ENCODE measurements around the gene ZNF516. TPM values are rescaled to one million over a fixed set of nuclear protein-coding genes. Genes with fewer than 3 reads are reported as not detected.
A peak's percentile ranks its signal among the peaks of the same experiment; 100 is the strongest.

ZNF516 gene
- total RNA-seq, 1 donor from 2014 or later, result 11.5 TPM

DNA sequence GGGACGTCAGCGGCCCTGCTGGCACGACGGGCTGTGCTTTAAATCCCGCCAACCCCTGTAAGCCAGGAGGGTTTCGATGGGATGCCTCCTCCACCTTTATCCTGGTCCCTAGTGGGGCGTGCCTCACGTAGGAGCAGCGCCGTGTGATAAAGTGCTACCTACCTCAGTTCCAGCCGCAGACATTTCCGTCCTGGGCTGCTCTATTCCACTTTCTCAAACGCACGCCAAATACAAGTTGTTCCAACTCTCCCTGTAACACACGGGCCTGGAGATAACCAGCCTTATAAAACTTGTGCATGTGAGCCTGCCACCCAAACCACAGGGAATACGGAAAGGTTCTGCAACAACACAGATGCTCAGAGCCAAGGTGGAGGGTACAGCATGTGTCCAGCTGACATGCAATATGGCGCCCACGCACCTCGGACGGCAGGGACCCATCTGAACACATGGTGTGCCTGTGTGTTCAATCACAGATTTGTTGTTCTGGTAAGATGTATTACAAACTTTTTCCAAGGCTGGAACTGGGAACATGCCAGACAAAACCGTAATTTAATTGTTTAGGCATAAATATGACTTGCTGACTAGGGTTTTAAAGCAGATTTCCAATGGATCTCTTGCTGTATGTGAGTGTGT, 47.7 kb downstream of the ZNF516 start:
- Histone ChIP-seq H3K36me3 (peaks cover 7% of the 10 kb centered on the region), H3K4me1 (peaks cover 82% of the 10 kb centered on the region), H3K27ac (replicated peaks) (no peak overlapping the region), H3K9me3 (replicated peaks) (no peaks in the 10 kb centered on the region), H3K27me3 (ENCODE audit: low read depth) (no peaks in the 10 kb centered on the region), H3K4me3 (no peak overlapping the region)
- no peak for DNase-seq
- no peak for TF ChIP-seq CTCF (IDR thresholded peaks at IDR 0.05; ENCODE audit: borderline replicate concordance)
- intact Hi-C loops (cut with micrococcal nuclease), result no loop called here

GRCh38 chr18:76446321-76447257, 48.5 kb downstream of the ZNF516 start:
- Histone ChIP-seq H3K4me1 (peaks cover 74% of the 10 kb centered on the region), H3K4me3 (no peak overlapping the region), H3K27ac (replicated peaks) (peak overlapping the region; percentile 23), H3K36me3 (peaks cover 15% of the 10 kb centered on the region), H3K27me3 (ENCODE audit: low read depth) (no peaks in the 10 kb centered on the region), H3K9me3 (replicated peaks) (no peaks in the 10 kb centered on the region)
- intact Hi-C loops (cut with micrococcal nuclease), result no loop called here
- no peak for DNase-seq
- TF ChIP-seq CTCF (IDR thresholded peaks at IDR 0.05; ENCODE audit: borderline replicate concordance), result no peak

- intact Hi-C loops (cut with micrococcal nuclease), result no loop called here
- H3K27me3 ChIP-seq (ENCODE audit: low read depth), result no peaks in the 10 kb centered on the region
- no peak for DNase-seq
- no peak for TF ChIP-seq CTCF (IDR thresholded peaks at IDR 0.05; ENCODE audit: borderline replicate concordance)
- peak overlapping the region; percentile 30 for H3K27ac ChIP-seq (replicated peaks)
- peaks cover 66% of the 10 kb centered on the region for H3K4me1 ChIP-seq
- no peaks in the 10 kb centered on the region for H3K9me3 ChIP-seq (replicated peaks)
- peaks cover 23% of the 10 kb centered on the region for H3K36me3 ChIP-seq
- H3K4me3 ChIP-seq, result no peak overlapping the region
These were observed 49.3 kb downstream of the ZNF516 start for GRCh38 chr18:76445741-76446232.

- intact Hi-C loops (cut with micrococcal nuclease), result no loop called here
- Histone ChIP-seq H3K9me3 (replicated peaks) (no peaks in the 10 kb centered on the region), H3K27ac (replicated peaks) (peak overlapping the region; percentile 30), H3K36me3 (peaks cover 28% of the 10 kb centered on the region), H3K4me1 (peaks cover 61% of the 10 kb centered on the region), H3K27me3 (ENCODE audit: low read depth) (no peaks in the 10 kb centered on the region), H3K4me3 (no peak overlapping the region)
- no peak for DNase-seq
- no peak for TF ChIP-seq CTCF (IDR thresholded peaks at IDR 0.05; ENCODE audit: borderline replicate concordance)
These were observed 49.8 kb downstream of the ZNF516 start for GRCh38 chr18:76445275-76445674.

GRCh38 chr18:76444446-76445105, 50.5 kb downstream of the ZNF516 start:
- Histone ChIP-seq H3K4me3 (no peak overlapping the region), H3K27ac (replicated peaks) (no peak overlapping the region), H3K4me1 (peaks cover 54% of the 10 kb centered on the region), H3K27me3 (ENCODE audit: low read depth) (no peaks in the 10 kb centered on the region), H3K9me3 (replicated peaks) (no peaks in the 10 kb centered on the region), H3K36me3 (peaks cover 35% of the 10 kb centered on the region)
- TF ChIP-seq CTCF (IDR thresholded peaks at IDR 0.05; ENCODE audit: borderline replicate concordance), result no peak
- intact Hi-C loops (cut with micrococcal nuclease), result no loop called here
- no peak for DNase-seq
